HEK293 (cell line): ENCODE results near the gene KREMEN1.
A peak's percentile ranks its signal among the peaks of the same experiment; 100 is the strongest.

Experiments
- CTCF ChIA-PET: fragments of 350-600 bp; formaldehyde crosslinking; extraction: SDS; loops from one replicate; lab custom pipeline; 2021; ENCODE audit warnings: antibody characterized with exemption; lab: Yijun Ruan, JAX
- POLR2A ChIA-PET: fragments of 300-600 bp; formaldehyde crosslinking; extraction: SDS; loops from one replicate; lab custom pipeline; 2020; ENCODE audit warnings: antibody characterized with exemption, inconsistent platforms; lab: Yijun Ruan, JAX
- H3K27ac ChIP-seq: fragments of 200-500 bp; sonication (Bioruptor generic); 2 replicates; pipeline ENCODE4 v1.5.1; 2014; ENCODE audit warnings: low read depth, low read length, control low read depth, inconsistent platforms; ENCODE audit errors: extremely low read depth
- H3K36me3 ChIP-seq, 2 experiments: fragments of 200-500 bp in 1 of 2; sonication (Bioruptor generic) in 1 of 2; 1 replicate in 1 of 2; 2 replicates in 1 of 2; pipeline ENCODE4 v1.5.1; 2014 to 2017; ENCODE audit warnings: inconsistent platforms in 2 of 2, low read length in 2 of 2; ENCODE audit not compliant: control insufficient read depth in 2 of 2, insufficient read depth in 1 of 2
- H3K4me1 ChIP-seq: fragments of 200-500 bp; sonication (Bioruptor generic); 2 replicates; pipeline ENCODE4 v1.5.1; 2014; ENCODE audit warnings: mild to moderate bottlenecking, low read length, inconsistent platforms; ENCODE audit not compliant: control insufficient read depth, insufficient read depth
- H3K4me3 ChIP-seq: 2 replicates; pipeline ENCODE4 v1.5.1; 2011; ENCODE audit warnings: low read depth, mild to moderate bottlenecking, control low read depth, low read length, moderate library complexity
- H3K9me3 ChIP-seq: fragments of 200-500 bp; sonication (Bioruptor generic); 2 replicates; pipeline ENCODE4 v1.5.1; 2014; ENCODE audit warnings: low read depth, low read length, inconsistent platforms; ENCODE audit not compliant: control insufficient read depth, insufficient read depth
- BCL6B ChIP-seq: fragments of 450-650 bp; formaldehyde crosslinking; IDR thresholded peaks from 2 replicates; pipeline ENCODE4 v1.5.1; 2017; ENCODE audit warnings: missing biosample characterization, missing genetic modification characterization
- CTCF ChIP-seq: fragments of 450-650 bp; formaldehyde crosslinking; IDR thresholded peaks from 2 replicates; pipeline ENCODE4 v1.5.1; 2016; ENCODE audit warnings: missing biosample characterization, missing genetic modification characterization
- EGR2 ChIP-seq: fragments of 450-650 bp; formaldehyde crosslinking; IDR thresholded peaks from 2 replicates; pipeline ENCODE4 v1.5.1; 2016; ENCODE audit warnings: low read depth, missing biosample characterization, missing genetic modification characterization
- PATZ1 ChIP-seq: fragments of 450-650 bp; formaldehyde crosslinking; IDR thresholded peaks from 2 replicates; pipeline ENCODE4 v1.5.1; 2016; ENCODE audit warnings: missing biosample characterization, missing genetic modification characterization
- PRDM10 ChIP-seq: fragments of 450-650 bp; formaldehyde crosslinking; IDR thresholded peaks from 2 replicates; pipeline ENCODE4 v1.5.1; 2016; ENCODE audit warnings: missing biosample characterization, missing genetic modification characterization
- PRDM4 ChIP-seq: fragments of 450-650 bp; formaldehyde crosslinking; IDR thresholded peaks from 2 replicates; pipeline ENCODE4 v1.5.1; 2017; ENCODE audit warnings: missing biosample characterization, missing genetic modification characterization
- ZBTB26 ChIP-seq: fragments of 450-650 bp; formaldehyde crosslinking; optimal IDR thresholded peaks from 2 replicates; pipeline ENCODE3; 2016; ENCODE audit warnings: missing biosample characterization, mild to moderate bottlenecking, missing genetic modification characterization
- ZBTB44 ChIP-seq: fragments of 450-650 bp; IDR thresholded peaks from 2 replicates; pipeline ENCODE4 v1.5.1; 2018; ENCODE audit warnings: missing biosample characterization, mild to moderate bottlenecking, missing genetic modification characterization
- ZBTB48 ChIP-seq: fragments of 450-650 bp; formaldehyde crosslinking; IDR thresholded peaks from 2 replicates; pipeline ENCODE4 v1.5.1; 2016; ENCODE audit warnings: missing biosample characterization, missing genetic modification characterization
- ZFP69B ChIP-seq: fragments of 450-650 bp; formaldehyde crosslinking; IDR thresholded peaks from 2 replicates; pipeline ENCODE4 v1.5.1; 2016; ENCODE audit warnings: missing biosample characterization, missing genetic modification characterization
- ZIC2 ChIP-seq: fragments of 450-650 bp; formaldehyde crosslinking; IDR thresholded peaks from 2 replicates; pipeline ENCODE4 v1.5.1; 2016; ENCODE audit warnings: missing biosample characterization, missing genetic modification characterization
- ZNF140 ChIP-seq: fragments of 450-650 bp; formaldehyde crosslinking; IDR thresholded peaks from 2 replicates; pipeline ENCODE4 v1.5.1; 2016; ENCODE audit warnings: missing biosample characterization, missing genetic modification characterization
- ZNF221 ChIP-seq: fragments of 450-650 bp; formaldehyde crosslinking; IDR thresholded peaks from 2 replicates; pipeline ENCODE4 v1.5.1; 2017; ENCODE audit warnings: missing biosample characterization, missing genetic modification characterization, borderline replicate concordance
- ZNF23 ChIP-seq: fragments of 450-650 bp; formaldehyde crosslinking; IDR thresholded peaks from 2 replicates; pipeline ENCODE4 v1.5.1; 2016; ENCODE audit warnings: missing biosample characterization, missing genetic modification characterization, borderline replicate concordance
- ZNF335 ChIP-seq: fragments of 450-650 bp; formaldehyde crosslinking; conservative IDR thresholded peaks from 2 replicates; pipeline ENCODE4 v1.5.1; 2016; ENCODE audit warnings: missing biosample characterization, missing genetic modification characterization
- ZNF341 ChIP-seq: fragments of 450-650 bp; formaldehyde crosslinking; IDR thresholded peaks from 2 replicates; pipeline ENCODE4; 2016; ENCODE audit warnings: low read depth, missing biosample characterization, missing genetic modification characterization
- ZNF404 ChIP-seq: fragments of 450-650 bp; formaldehyde crosslinking; IDR thresholded peaks from 2 replicates; pipeline ENCODE4 v1.5.1; 2017; ENCODE audit warnings: missing biosample characterization, missing genetic modification characterization
- ZNF670 ChIP-seq: fragments of 450-650 bp; formaldehyde crosslinking; IDR thresholded peaks from 2 replicates; pipeline ENCODE4 v1.5.1; 2016; ENCODE audit warnings: missing biosample characterization, missing genetic modification characterization, low read depth
- ZNF830 ChIP-seq: fragments of 450-650 bp; IDR thresholded peaks from 2 replicates; pipeline ENCODE4 v1.5.0; 2018; ENCODE audit warnings: missing biosample characterization, missing genetic modification characterization, low read depth, mild to moderate bottlenecking, moderate library complexity

Gene KREMEN1

GRCh38 chr22:29206372-29207242, 133.8 kb downstream of the KREMEN1 start:
- ChIA-PET CTCF (interaction anchor here (0.6 to 5.5 kb wide), 6 partner anchors 34 to 1064 kb away, joined by 3 to 44 read pairs (median 4); no protein-coding TSS in a partner anchor), POLR2A (interaction anchor here (0.6 to 1.3 kb wide), 2 partner anchors 61 to 462 kb away, joined by 3 to 5 read pairs; partner anchors contain the start of genes EWSR1 and RHBDD3)
- peak overlapping the region; percentile 21; the same call in 1 of the 2 replicates for H3K27ac ChIP-seq

More at GRCh38 chr22:29206372-29207242, 133.8 kb downstream of the KREMEN1 start:
- Histone ChIP-seq H3K9me3 (no peaks in the 10 kb centered on the region), H3K4me3 (peak overlapping the region; percentile 62), H3K4me1 (no peaks in the 10 kb centered on the region)
- TF ChIP-seq PRDM10 (no peak; the same call in 1 of the 2 replicates), ZBTB44 (tag by site-specific recombination) (no peak), ZNF23 (tag by site-specific recombination) (no peak), ZBTB48 (tag by site-specific recombination) (peak; percentile 78; the same call in 1 of the 2 replicates), ZNF670 (tag by site-specific recombination) (no peak), ZBTB26 (tag by site-specific recombination) (peak; percentile 21), ZNF221 (tag by site-specific recombination) (no peak), ZFP69B (0 out of 2 replicates have a peak, but pooled peaks have one; percentile 0), ZIC2 (tag by site-specific recombination) (peak; percentile 50; the same call in 1 of the 2 replicates), BCL6B (tag by site-specific recombination) (no peak), ZNF404 (tag by site-specific recombination) (no peak), PATZ1 (tag by site-specific recombination) (peak; percentile 41), ZNF140 (tag by site-specific recombination) (no peak), CTCF (no peak), PRDM4 (tag by site-specific recombination) (0 out of 2 replicates have a peak, but pooled peaks have one; percentile 5), ZNF341 (0 out of 2 replicates have a peak, but pooled peaks have one; percentile 19), ZNF335 (peak; percentile 63), EGR2 (tag by site-specific recombination) (no peak), ZNF830 (tag by site-specific recombination) (no peak)
- TF ChIP-seq, all 188 proteins: peak for 8
- no peaks in the 10 kb centered on the region for H3K36me3 ChIP-seq
